ENCODE measurements around the gene IFNAR1. TPM values are rescaled to one million over a fixed set of nuclear protein-coding genes. Genes with fewer than 3 reads are reported as not detected.

IFNAR1 gene
- total and polyA plus RNA-seq, 9 donors, result 20.6 to 47.9 (median 31.2) TPM

DNA sequence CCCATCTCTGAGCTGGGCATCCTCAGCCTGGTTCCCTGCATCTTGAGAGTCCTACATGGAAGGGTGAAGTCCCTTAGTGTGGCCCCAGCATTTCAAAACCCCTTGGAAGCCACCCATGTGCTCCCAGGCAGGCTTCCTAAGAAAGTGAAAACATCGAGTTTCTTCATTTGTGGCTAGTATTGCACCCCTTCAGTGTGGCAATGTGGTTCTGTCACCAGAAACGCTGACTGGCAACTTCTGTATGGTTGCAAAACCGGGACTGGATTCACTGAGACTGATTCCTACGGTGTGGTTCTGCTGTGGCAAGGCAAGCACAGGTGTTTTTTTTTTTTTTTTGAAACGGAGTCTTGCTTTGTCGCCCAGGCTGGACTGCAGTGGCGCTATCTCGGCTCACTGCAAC lies 69.5 kb downstream of the IFNAR1 start:
- H3K4me3 ChIP-seq, result no peak overlapping the region
- H3K36me3 ChIP-seq, result no peaks in the 10 kb centered on the region
- no peaks in the 10 kb centered on the region for H3K9me3 ChIP-seq
- 90 to 93% (median 92%) methylated on average over 8 of the region's 8 CpGs for WGBS, 3 donors
- H3K27me3 ChIP-seq, result no peaks in the 10 kb centered on the region
- intact Hi-C loops (cut with DNase I), result no loop called here
- TF ChIP-seq CTCF (IDR thresholded peaks at IDR 0.05), result no peak
- no peak for TF ChIP-seq EP300 (IDR thresholded peaks at IDR 0.05)
- TF ChIP-seq POLR2A (IDR thresholded peaks at IDR 0.05), result no peak
- H3K27ac ChIP-seq, result no peak overlapping the region
- H3K4me1 ChIP-seq (ENCODE audit: insufficient read depth), result no peaks in the 10 kb centered on the region
- DNase-seq, result no peak

DNA sequence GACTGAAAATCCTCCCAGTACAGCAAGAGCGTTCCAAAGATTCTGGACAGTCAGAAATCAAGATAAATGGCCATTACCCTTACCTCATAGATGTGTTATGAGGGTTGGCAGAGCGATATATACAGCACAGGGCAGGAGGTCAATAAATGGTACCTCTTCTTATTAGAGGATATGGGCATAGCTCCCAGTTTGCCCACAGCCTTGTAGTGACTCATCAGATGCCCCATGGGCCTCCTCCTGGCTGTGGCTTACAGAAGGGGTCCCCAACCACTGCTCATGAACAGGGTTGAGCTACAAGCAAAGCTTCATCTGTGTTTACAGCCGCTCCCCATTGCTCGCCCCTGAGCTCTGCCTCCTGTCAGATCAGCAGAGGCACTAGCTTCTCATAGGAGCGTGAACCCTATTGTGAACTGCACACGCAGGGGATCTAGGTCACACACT lies 71.1 kb downstream of the IFNAR1 start:
- Histone ChIP-seq H3K4me1 (ENCODE audit: insufficient read depth) (no peaks in the 10 kb centered on the region), H3K27ac (no peak overlapping the region), H3K4me3 (no peak overlapping the region), H3K27me3 (no peaks in the 10 kb centered on the region), H3K9me3 (no peaks in the 10 kb centered on the region), H3K36me3 (no peaks in the 10 kb centered on the region)
- DNase-seq, result no peak
- TF ChIP-seq POLR2A (IDR thresholded peaks at IDR 0.05) (no peak), CTCF (IDR thresholded peaks at IDR 0.05) (no peak)
- WGBS, 3 donors, result 81 to 82% (median 81%) methylated on average over 6 of the region's 6 CpGs
- intact Hi-C loops (cut with DNase I), result no loop called here

- DNase-seq, result no peak
- intact Hi-C loops (cut with DNase I), result no loop called here
- 64 to 87% (median 83%) methylated on average over 6 of the region's 6 CpGs for WGBS, 3 donors
- no peaks in the 10 kb centered on the region for H3K9me3 ChIP-seq
- H3K4me1 ChIP-seq (ENCODE audit: insufficient read depth), result no peaks in the 10 kb centered on the region
- no peaks in the 10 kb centered on the region for H3K36me3 ChIP-seq
- H3K27ac ChIP-seq, result no peak overlapping the region
- no peak overlapping the region for H3K4me3 ChIP-seq
- no peaks in the 10 kb centered on the region for H3K27me3 ChIP-seq
- TF ChIP-seq EP300 (IDR thresholded peaks at IDR 0.05) (no peak), POLR2A (IDR thresholded peaks at IDR 0.05) (no peak), CTCF (IDR thresholded peaks at IDR 0.05) (no peak)
Observed at GRCh38 chr21:33396436-33396835, 71.7 kb downstream of the IFNAR1 start.

GRCh38 chr21:33396951-33397350 lies 72.2 kb downstream of the IFNAR1 start:
- DNase-seq, result no peak
- Histone ChIP-seq H3K36me3 (no peaks in the 10 kb centered on the region), H3K27ac (no peak overlapping the region), H3K27me3 (no peaks in the 10 kb centered on the region), H3K4me1 (ENCODE audit: insufficient read depth) (no peaks in the 10 kb centered on the region), H3K4me3 (no peak overlapping the region), H3K9me3 (no peaks in the 10 kb centered on the region)
- 42 to 66% (median 54%) methylated on average over 5 of the region's 5 CpGs for WGBS, 3 donors
- intact Hi-C loops (cut with DNase I), result no loop called here
- TF ChIP-seq POLR2A (IDR thresholded peaks at IDR 0.05), result no peak

DNA sequence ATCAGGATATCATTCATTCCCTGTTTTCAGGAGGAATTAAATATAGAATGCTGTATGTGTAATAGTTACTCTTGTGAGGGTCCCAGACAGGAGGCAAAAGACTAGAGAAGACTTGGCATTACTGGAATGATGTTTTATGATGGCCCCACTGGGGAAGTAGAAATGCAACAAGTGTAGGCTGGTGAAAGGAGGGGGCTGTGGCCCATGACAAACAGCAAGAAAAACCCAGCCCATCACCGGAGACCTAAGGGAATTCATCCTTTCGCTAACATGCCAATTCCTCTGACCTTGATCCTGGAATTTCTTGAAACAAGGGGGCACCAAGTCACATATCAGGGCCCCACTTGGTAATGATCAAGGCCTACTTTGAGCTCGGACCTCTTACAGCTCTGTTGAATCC lies 72.9 kb downstream of the IFNAR1 start:
- TF ChIP-seq EP300 (IDR thresholded peaks at IDR 0.05), result no peak
- TF ChIP-seq CTCF (IDR thresholded peaks at IDR 0.05), result no peak
- TF ChIP-seq POLR2A (IDR thresholded peaks at IDR 0.05), result no peak
- 89 to 93% (median 90%) methylated on average over 3 of the region's 3 CpGs for whole genome bisulfite sequencing, 3 donors
- intact Hi-C loops (cut with DNase I), result no loop called here
- H3K9me3 ChIP-seq, result no peaks in the 10 kb centered on the region
- no peaks in the 10 kb centered on the region for H3K4me1 ChIP-seq (ENCODE audit: insufficient read depth)
- no peak overlapping the region for H3K27ac ChIP-seq
- no peaks in the 10 kb centered on the region for H3K36me3 ChIP-seq
- H3K27me3 ChIP-seq, result no peaks in the 10 kb centered on the region
- no peak for DNase-seq
- H3K4me3 ChIP-seq, result no peak overlapping the region
